Measurements from ENCODE around the gene ERCC6L2. TPM values are rescaled to one million over a fixed set of nuclear protein-coding genes. Genes with fewer than 3 reads are reported as not detected.

ERCC6L2 gene
- polyA plus RNA-seq, 1 donor from 2014 or later: 72.6 TPM

DNA sequence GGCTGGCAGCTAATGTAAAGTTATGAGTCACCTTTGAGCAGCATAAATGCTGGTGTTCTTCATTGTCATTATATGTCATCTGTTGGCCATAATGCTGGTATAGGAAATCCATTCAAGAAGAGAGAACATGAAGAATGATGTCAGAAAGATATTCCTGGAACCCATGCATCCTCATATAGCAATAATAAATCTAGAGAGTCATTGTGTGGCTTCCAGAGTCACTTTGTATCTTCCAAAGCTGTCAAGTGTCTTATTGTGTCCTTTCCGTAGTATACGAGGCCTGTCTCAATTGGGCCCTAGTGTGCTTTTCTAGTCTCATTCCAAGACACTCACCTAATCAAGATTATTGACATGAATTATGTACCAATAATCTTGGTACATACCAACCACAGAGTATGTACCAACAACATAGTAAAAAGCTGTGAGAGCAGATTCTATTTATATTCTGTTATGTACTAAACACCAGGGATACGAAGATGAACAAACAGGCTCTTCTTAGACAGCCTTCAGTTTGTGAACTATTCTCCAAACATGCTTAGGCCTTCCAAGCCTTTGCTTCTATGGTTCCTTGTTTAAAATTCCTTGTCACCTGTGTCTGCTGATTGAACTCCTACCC, 110.1 kb downstream of the ERCC6L2 start:
- Histone ChIP-seq H4K20me1 (ENCODE audit: insufficient read depth) (no peaks in the 10 kb centered on the region), H3F3A (ENCODE audit: insufficient read depth, low read length, poor library complexity, severe bottlenecking) (no peaks in the 10 kb centered on the region), H3K4me3 (ENCODE audit: low read length) (no peak overlapping the region), H3K36me3 (ENCODE audit: insufficient read depth, low read length) (peaks cover 7% of the 10 kb centered on the region), H3K27me3 (ENCODE audit: insufficient read depth, low read depth, low read length) (no peaks in the 10 kb centered on the region), H3K4me2 (ENCODE audit: low read length) (no peak overlapping the region), H3K9me2 (ENCODE audit: insufficient read depth, low read length) (peaks cover 4% of the 10 kb centered on the region), H3K9me3 (ENCODE audit: low read length) (no peaks in the 10 kb centered on the region), H3K79me2 (replicated peaks; ENCODE audit: insufficient read depth, low read length) (no peaks in the 10 kb centered on the region), H2AFZ (ENCODE audit: low read depth, low read length) (no peak overlapping the region), H3K27ac (ENCODE audit: low read length) (no peak overlapping the region), H3K9ac (ENCODE audit: low read length) (no peak overlapping the region)
- TF ChIP-seq SMC3 (conservative IDR thresholded peaks at IDR 0.05; ENCODE audit: poor library complexity): no peak
- no peak for TF ChIP-seq EZH2 (IDR thresholded peaks at IDR 0.05; ENCODE audit: borderline replicate concordance, insufficient read depth, low read length, poor library complexity, severe bottlenecking)
- no peak for TF ChIP-seq REST (IDR thresholded peaks at IDR 0.05; ENCODE audit: borderline replicate concordance)
- no peak for TF ChIP-seq MXI1 (conservative IDR thresholded peaks at IDR 0.05; ENCODE audit: poor library complexity, severe bottlenecking)
- TF ChIP-seq POLR2AphosphoS5 (IDR thresholded peaks at IDR 0.05): no peak
- no peak for TF ChIP-seq TAF1 (IDR thresholded peaks at IDR 0.05; ENCODE audit: low read depth)
- no peak for TF ChIP-seq RAD21 (conservative IDR thresholded peaks at IDR 0.05)
- TF ChIP-seq, protein P1, sequence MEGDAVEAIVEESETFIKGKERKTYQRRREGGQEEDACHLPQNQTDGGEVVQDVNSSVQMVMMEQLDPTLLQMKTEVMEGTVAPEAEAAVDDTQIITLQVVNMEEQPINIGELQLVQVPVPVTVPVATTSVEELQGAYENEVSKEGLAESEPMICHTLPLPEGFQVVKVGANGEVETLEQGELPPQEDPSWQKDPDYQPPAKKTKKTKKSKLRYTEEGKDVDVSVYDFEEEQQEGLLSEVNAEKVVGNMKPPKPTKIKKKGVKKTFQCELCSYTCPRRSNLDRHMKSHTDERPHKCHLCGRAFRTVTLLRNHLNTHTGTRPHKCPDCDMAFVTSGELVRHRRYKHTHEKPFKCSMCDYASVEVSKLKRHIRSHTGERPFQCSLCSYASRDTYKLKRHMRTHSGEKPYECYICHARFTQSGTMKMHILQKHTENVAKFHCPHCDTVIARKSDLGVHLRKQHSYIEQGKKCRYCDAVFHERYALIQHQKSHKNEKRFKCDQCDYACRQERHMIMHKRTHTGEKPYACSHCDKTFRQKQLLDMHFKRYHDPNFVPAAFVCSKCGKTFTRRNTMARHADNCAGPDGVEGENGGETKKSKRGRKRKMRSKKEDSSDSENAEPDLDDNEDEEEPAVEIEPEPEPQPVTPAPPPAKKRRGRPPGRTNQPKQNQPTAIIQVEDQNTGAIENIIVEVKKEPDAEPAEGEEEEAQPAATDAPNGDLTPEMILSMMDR (IDR thresholded peaks at IDR 0.05; ENCODE audit: poor library complexity, severe bottlenecking): no peak
- TF ChIP-seq EP300 (conservative IDR thresholded peaks at IDR 0.05; ENCODE audit: poor library complexity, severe bottlenecking): no peak

DNA sequence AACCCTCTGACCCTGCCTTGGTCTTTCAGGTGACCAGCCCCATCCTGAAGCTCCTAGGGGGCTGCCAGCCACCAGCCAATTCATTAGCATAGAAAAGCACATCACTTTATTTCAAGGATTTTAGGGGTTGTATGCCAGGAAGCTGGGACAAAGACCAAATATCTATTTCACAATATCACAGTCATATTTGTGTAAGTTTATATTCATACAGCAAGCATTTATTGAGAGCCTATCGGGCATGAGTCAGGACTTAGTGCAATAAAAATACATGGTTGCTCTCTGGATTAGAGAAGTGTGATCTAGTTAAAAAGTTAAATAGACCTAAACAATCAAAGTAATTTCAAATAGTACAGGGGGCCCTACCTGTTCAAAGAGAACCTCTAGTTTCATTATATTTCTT, 113.8 kb downstream of the ERCC6L2 start:
- Histone ChIP-seq H4K20me1 (ENCODE audit: insufficient read depth) (no peaks in the 10 kb centered on the region), H3K4me2 (ENCODE audit: low read length) (no peak overlapping the region), H3K36me3 (ENCODE audit: insufficient read depth, low read length) (peaks cover 6% of the 10 kb centered on the region), H3K79me2 (replicated peaks; ENCODE audit: insufficient read depth, low read length) (no peaks in the 10 kb centered on the region), H3K9me3 (ENCODE audit: low read length) (no peaks in the 10 kb centered on the region), H3K9me2 (ENCODE audit: insufficient read depth, low read length) (no peaks in the 10 kb centered on the region), H2AFZ (ENCODE audit: low read depth, low read length) (no peak overlapping the region), H3K4me3 (ENCODE audit: low read length) (no peak overlapping the region), H3K27ac (ENCODE audit: low read length) (no peak overlapping the region), H3K27me3 (ENCODE audit: insufficient read depth, low read depth, low read length) (no peaks in the 10 kb centered on the region), H3F3A (ENCODE audit: insufficient read depth, low read length, poor library complexity, severe bottlenecking) (no peaks in the 10 kb centered on the region), H3K9ac (ENCODE audit: low read length) (no peak overlapping the region)
- no peak for TF ChIP-seq TAF1 (IDR thresholded peaks at IDR 0.05; ENCODE audit: low read depth)
- TF ChIP-seq EP300 (conservative IDR thresholded peaks at IDR 0.05; ENCODE audit: poor library complexity, severe bottlenecking): no peak
- no peak for TF ChIP-seq POLR2AphosphoS5 (IDR thresholded peaks at IDR 0.05)
- TF ChIP-seq RAD21 (conservative IDR thresholded peaks at IDR 0.05): no peak
- TF ChIP-seq SMC3 (conservative IDR thresholded peaks at IDR 0.05; ENCODE audit: poor library complexity): no peak
- no peak for TF ChIP-seq MXI1 (conservative IDR thresholded peaks at IDR 0.05; ENCODE audit: poor library complexity, severe bottlenecking)
- no peak for TF ChIP-seq REST (IDR thresholded peaks at IDR 0.05; ENCODE audit: borderline replicate concordance)
- TF ChIP-seq, protein P1 (IDR thresholded peaks at IDR 0.05; ENCODE audit: poor library complexity, severe bottlenecking): no peak
- no peak for TF ChIP-seq EZH2 (IDR thresholded peaks at IDR 0.05; ENCODE audit: borderline replicate concordance, insufficient read depth, low read length, poor library complexity, severe bottlenecking)

Data from neural cell (in vitro differentiated cells).